NCI-H82 treated with DMSO at 0.1 percent for 48 hours (cell line): ENCODE measurements around the gene SCARF1.
A peak's percentile ranks its signal among the peaks of the same experiment; 100 is the strongest.

ENCODE experiments used
- DNase-seq: peaks from one replicate; lab custom pipeline; 2025; ENCODE audit not compliant: unreplicated experiment; lab: John Stamatoyannopoulos, UW

SCARF1 gene

GRCh38 chr17:1629504-1630310, 15.8 kb downstream of the SCARF1 start:
- peak; percentile 38 for DNase-seq

GRCh38 chr17:1628856-1629503, 16.6 kb downstream of the SCARF1 start:
- DNase-seq = peak; percentile 96

GRCh38 chr17:1627982-1628855, 17.3 kb downstream of the SCARF1 start, which contains the start of gene SLC43A2:
Gene SLC43A2, minus strand, starts transcription at chr17:1628834. Its CDS starts 960 bp downstream, at chr17:1627874.
- peak; percentile 73 for DNase-seq

- DNase-seq = no peak
These were observed 18.1 kb downstream of the SCARF1 start for GRCh38 chr17:1627182-1627981.

- peak; percentile 81 for DNase-seq
These were observed 19.2 kb downstream of the SCARF1 start for GRCh38 chr17:1626333-1626732.

GRCh38 chr17:1625581-1625980, 20.0 kb downstream of the SCARF1 start:
- no peak for DNase-seq

GRCh38 chr17:1625053-1625452, 20.5 kb downstream of the SCARF1 start:
- DNase-seq = no peak

GRCh38 chr17:1624650-1625049, 20.9 kb downstream of the SCARF1 start:
- DNase-seq = no peak

GRCh38 chr17:1623057-1623630, 22.4 kb downstream of the SCARF1 start:
- no peak for DNase-seq

- DNase-seq = no peak
These were observed 24.1 kb downstream of the SCARF1 start for GRCh38 chr17:1621273-1621954.

- DNase-seq = no peak
These were observed 25.0 kb downstream of the SCARF1 start for GRCh38 chr17:1620486-1620885.

GRCh38 chr17:1617620-1618174, 27.8 kb downstream of the SCARF1 start:
- no peak for DNase-seq

GRCh38 chr17:1616101-1616500, 29.4 kb downstream of the SCARF1 start:
- DNase-seq = no peak

GRCh38 chr17:1612400-1612799, 33.1 kb downstream of the SCARF1 start:
- no peak for DNase-seq

- no peak for DNase-seq
These were observed 33.8 kb downstream of the SCARF1 start for GRCh38 chr17:1611715-1612114.

- DNase-seq = no peak
These were observed 36.9 kb downstream of the SCARF1 start for GRCh38 chr17:1608676-1609075.

GRCh38 chr17:1607971-1608320, 37.6 kb downstream of the SCARF1 start:
- no peak for DNase-seq

GRCh38 chr17:1606352-1606985, 39.1 kb downstream of the SCARF1 start:
- no peak for DNase-seq
